Measurements from ENCODE around the gene IGFN1. TPM values are rescaled to one million over a fixed set of nuclear protein-coding genes. Genes with fewer than 3 reads are reported as not detected.

The IGFN1 gene
- total RNA-seq, 1 experiment from 2014 or later = not detected

- no peaks in the 10 kb centered on the region for H3K79me1 ChIP-seq (ENCODE audit: insufficient read depth, low read depth, low read length, poor library complexity, severe bottlenecking)
- H3K4me1 ChIP-seq (ENCODE audit: insufficient read depth, low read length) = no peaks in the 10 kb centered on the region
- no peak overlapping the region for H2BK5ac ChIP-seq (ENCODE audit: insufficient read length, low read length)
- H3K23ac ChIP-seq (ENCODE audit: insufficient read length, low read depth, low read length) = no peak overlapping the region
- H3K14ac ChIP-seq (ENCODE audit: insufficient read depth, low read length) = no peak overlapping the region
- no peaks in the 10 kb centered on the region for H3K9me3 ChIP-seq (ENCODE audit: control insufficient read depth, low read depth, low read length)
- no peaks in the 10 kb centered on the region for H3K27me3 ChIP-seq (ENCODE audit: insufficient read depth, low read length)
- no peak overlapping the region for H2BK120ac ChIP-seq (ENCODE audit: low read depth, low read length, poor library complexity, severe bottlenecking)
- no peak overlapping the region for H3K27ac ChIP-seq (ENCODE audit: insufficient read length, low read depth, low read length)
- no peak overlapping the region for H4K5ac ChIP-seq (ENCODE audit: insufficient read length, low read depth, low read length)
- H3K79me2 ChIP-seq (ENCODE audit: insufficient read depth, low read length) = no peaks in the 10 kb centered on the region
- WGBS (ENCODE audit: extremely low coverage, insufficient read length, low lambda C conversion rate) = no CpG with 5 or more reads among the region's 3 CpGs
- H4K8ac ChIP-seq (replicated peaks; ENCODE audit: insufficient read length, low read depth, low read length) = no peak overlapping the region
- H3K9ac ChIP-seq (ENCODE audit: extremely low read depth, insufficient read length, low read length) = no peak overlapping the region
- no peak overlapping the region for H4K91ac ChIP-seq (ENCODE audit: insufficient read length, low read depth, low read length)
- DNase-seq = no peak
- H3K4me2 ChIP-seq (ENCODE audit: insufficient read depth, insufficient read length, low read length) = no peak overlapping the region
- no peak overlapping the region for H2BK20ac ChIP-seq (ENCODE audit: low read depth, low read length, poor library complexity, severe bottlenecking)
- Mint-ChIP-seq H3K4me1 (peaks cover 14 to 21% of the 10 kb centered on the region in 2 experiments), H3K36me3 (ENCODE audit: insufficient read depth in 1 of 3, low read depth in 3 of 3) (no peaks in the 10 kb centered on the region), H3K4me3 (no peak overlapping the region), H3K9me3 (no peaks in the 10 kb centered on the region), H3K27ac (no peak overlapping the region), H3K27me3 (ENCODE audit: low read depth) (peaks cover 28% of the 10 kb centered on the region)
- H3K23me2 ChIP-seq (ENCODE audit: insufficient read length, low read depth, low read length, poor library complexity, severe bottlenecking) = no peaks in the 10 kb centered on the region
- no peak overlapping the region for H3K56ac ChIP-seq (ENCODE audit: insufficient read length, low read depth, low read length)
- no peak overlapping the region for H2AFZ ChIP-seq (ENCODE audit: low read length)
- no peak overlapping the region for H3K4ac ChIP-seq (ENCODE audit: low read depth, low read length)
- no peak overlapping the region for H2BK15ac ChIP-seq (ENCODE audit: low read depth, low read length)
- H3T11ph ChIP-seq (ENCODE audit: low read length) = no peak overlapping the region
- no peak for TF ChIP-seq CTCF (conservative IDR thresholded peaks at IDR 0.05)
- H3K18ac ChIP-seq (ENCODE audit: insufficient read length, low read depth, low read length) = no peak overlapping the region
- H2AK5ac ChIP-seq (ENCODE audit: insufficient read length, low read length) = no peak overlapping the region
- no peaks in the 10 kb centered on the region for H4K20me1 ChIP-seq (ENCODE audit: control insufficient read depth, insufficient read depth, insufficient read length)
- H2BK12ac ChIP-seq (ENCODE audit: insufficient read length, low read depth, low read length) = no peak overlapping the region
These were observed 4.4 kb upstream of the IGFN1 start for GRCh38 chr1:201186192-201186591.
